NCI-H524 treated with DMSO at 0.1 percent for 48 hours (cell line): ENCODE results near the gene AP4E1.
A peak's percentile ranks its signal among the peaks of the same experiment; 100 is the strongest.
"Not testable (repeated sequence)": the region's sequence is repeated elsewhere in the genome, so short reads cannot be mapped to it uniquely, and the experiment has no call there.

Experiments
- DNase-seq: peaks from one replicate; lab custom pipeline; 2025; lab: John Stamatoyannopoulos, UW

The AP4E1 gene

DNA sequence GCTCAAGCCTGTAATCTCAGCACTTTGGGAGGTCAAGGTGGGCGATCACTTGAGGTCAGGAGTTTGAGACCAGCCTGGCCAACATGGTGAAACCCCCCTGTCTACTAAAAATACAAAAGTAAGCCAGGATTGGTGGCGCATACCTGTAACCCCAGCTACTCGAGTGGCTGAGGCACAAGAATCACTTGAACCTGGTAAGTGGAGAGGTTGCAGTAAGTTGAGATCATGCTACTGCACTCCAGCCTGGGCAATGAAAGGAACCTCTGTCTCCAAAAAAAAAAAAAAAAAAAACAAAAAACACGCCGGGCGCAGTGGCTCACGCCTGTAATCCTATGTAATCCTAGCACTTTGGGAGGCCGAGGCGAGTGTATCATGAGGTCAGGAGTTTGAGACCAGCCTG lies 18.9 kb upstream of the AP4E1 start:
- no peak for DNase-seq

- DNase-seq: no peak
These were observed 17.7 kb upstream of the AP4E1 start for GRCh38 chr15:50890751-50891150.

- DNase-seq: no peak
These were observed 17.3 kb upstream of the AP4E1 start for GRCh38 chr15:50891159-50891558.

DNA sequence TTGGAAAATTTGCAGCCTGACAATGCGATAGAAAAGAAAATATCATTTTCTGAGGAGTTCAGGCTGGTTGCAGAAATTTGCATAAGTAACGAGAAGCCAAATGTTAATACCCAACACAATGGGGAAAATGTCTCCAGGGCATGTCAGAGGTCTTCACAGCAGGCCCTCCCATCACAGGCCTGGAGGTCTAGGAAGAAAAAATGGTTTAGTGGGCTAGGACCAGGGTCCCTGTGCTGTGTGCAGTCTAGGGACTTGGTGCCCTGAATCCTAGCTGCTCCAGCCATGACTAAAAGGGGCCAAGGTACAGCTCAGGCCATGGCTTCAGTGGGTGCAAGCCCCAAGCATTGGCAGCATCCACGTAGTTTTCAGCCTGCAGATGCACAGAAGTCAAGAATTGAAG lies 14.5 kb upstream of the AP4E1 start:
- no peak for DNase-seq

GRCh38 chr15:50901390-50901789 lies 7.1 kb upstream of the AP4E1 start:
- not testable (repeated sequence) for DNase-seq

- DNase-seq: no peak
These were observed 4.3 kb upstream of the AP4E1 start for GRCh38 chr15:50904211-50904610.

DNA sequence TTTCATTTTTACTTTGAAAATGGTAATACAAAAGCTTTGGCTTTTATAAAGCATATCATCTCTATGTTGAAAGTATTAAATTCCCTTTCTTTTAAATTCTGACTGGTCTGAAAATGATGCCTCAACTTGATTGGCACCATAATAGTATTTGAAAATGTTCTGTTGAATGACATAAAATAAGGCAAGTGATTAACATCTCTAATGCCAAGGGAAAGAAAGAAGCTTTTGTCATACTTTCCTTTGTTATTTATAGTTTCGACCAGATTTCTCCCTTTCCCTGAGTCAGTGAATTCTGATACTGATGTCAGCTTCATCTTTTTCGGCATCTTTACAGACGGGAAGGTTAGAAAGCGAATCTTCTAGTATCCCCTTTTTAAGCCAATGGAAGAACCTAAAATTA lies 3.4 kb upstream of the AP4E1 start:
- DNase-seq: no peak

DNA sequence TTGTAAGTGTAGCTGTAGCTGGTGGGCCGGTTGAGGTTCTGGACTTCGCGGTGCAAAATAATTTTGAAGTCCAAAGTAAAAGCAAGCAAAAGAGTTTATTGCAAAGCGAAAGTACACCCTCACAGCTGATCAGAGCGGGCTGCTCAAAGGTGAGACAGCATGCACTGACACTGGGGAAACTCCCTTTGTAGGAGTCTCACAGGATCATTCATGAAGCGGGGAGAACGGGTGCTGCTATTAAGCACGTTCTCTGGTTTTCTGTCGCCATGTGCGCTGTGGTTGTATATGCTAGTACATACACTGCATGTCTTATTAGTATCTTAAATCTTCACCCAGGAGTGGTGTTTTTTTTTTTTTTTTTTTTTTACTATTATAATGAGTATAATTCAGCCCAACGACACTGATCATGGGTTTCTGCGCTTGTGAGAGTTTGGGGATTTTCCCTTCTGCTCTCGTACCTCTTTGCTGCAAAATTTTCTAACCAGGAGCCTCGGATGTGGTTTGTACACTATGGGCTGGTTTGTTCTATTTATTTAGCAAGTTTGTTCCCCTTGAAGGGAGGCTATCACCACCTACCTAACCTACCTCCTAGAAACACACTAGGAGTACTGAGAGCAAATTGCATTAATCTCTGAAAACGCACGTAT lies 1.4 kb upstream of the AP4E1 start:
- DNase-seq: no peak

- DNase-seq: no peak
These were observed 778 bp upstream of the AP4E1 start for GRCh38 chr15:50907601-50908208.

- no peak for DNase-seq
These were observed 481 bp downstream of the AP4E1 start for GRCh38 chr15:50909010-50909317.

DNA sequence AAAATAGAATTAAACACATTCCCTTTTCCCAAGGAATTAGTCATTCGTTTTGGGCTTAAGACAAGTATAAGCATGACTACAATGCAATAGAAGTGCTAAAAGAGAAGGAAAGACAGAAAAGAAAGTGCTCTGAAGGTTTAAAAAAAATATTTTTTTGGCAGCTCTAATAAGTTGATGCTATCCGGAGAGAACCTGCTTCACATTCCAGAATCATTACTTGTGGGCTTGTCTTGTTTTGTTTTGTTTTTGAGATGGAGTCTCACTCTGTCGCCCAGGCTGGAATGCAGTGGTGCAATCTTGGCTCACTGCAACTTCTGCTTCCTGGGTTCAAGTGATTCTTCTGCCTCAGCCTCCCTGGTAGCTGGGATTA lies 1.9 kb downstream of the AP4E1 start:
- not testable (repeated sequence) for DNase-seq

DNA sequence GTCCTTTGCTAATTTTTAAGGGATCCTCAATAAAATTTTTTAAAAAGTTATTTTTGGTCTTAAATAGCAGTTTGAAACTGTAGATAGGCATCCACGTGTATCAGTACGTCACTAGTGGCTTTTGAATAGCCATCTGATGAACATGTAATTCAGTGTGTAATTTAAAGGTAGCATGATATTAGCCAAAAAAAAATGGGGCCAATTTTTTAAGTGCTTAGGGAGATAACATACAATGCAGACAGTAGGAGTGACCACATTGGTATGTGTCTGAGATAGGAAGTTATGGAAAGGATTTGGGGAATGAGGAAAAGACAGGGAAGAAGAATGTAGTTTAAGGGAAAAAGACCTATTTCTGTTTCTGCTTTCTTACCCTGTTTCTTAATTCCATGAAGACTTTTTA lies 2.5 kb downstream of the AP4E1 start:
- no peak for DNase-seq

DNA sequence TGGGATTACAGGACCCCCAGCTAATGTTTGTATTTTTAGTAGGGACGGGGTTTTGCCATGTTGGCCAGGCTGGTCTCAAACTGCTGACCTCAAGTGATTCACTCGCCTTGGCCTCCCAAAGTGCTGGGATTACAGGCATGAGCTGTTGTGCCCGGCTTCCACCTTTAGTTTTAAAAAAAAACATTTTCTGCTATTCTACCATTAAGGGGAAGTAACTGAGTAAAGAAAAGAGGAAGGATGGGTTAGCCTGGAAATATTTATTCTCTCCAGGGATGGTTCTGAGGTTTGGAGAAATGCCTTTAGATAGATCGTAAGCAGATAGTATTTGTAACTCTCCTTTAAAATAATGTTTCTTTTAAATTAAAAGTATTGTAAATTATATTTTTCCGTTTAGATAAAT lies 3.1 kb downstream of the AP4E1 start:
- no peak for DNase-seq

GRCh38 chr15:50916400-50916799 lies 7.9 kb downstream of the AP4E1 start:
- DNase-seq: peak; percentile 6

GRCh38 chr15:50919359-50919758 lies 10.9 kb downstream of the AP4E1 start:
- DNase-seq: not testable (repeated sequence)

DNA sequence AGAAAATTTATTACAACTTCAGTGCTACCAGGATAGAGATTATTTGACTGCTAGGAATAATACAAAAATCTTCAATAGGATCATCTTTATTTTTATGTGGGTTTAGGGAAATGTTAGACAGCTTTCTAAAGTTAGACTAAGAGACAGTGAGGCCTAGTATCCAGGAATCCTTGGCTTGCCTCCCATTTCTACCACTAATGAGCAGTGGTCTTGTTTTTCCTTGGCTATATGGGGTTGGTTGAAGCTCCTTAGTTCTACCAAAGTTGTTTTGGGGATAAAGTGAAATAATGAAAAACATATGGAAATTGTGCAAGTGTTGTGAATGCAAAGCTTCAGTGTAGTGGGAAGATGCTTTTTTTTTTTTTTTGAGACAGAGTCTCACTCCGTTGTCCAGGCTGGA lies 16.8 kb downstream of the AP4E1 start:
- DNase-seq: no peak

DNA sequence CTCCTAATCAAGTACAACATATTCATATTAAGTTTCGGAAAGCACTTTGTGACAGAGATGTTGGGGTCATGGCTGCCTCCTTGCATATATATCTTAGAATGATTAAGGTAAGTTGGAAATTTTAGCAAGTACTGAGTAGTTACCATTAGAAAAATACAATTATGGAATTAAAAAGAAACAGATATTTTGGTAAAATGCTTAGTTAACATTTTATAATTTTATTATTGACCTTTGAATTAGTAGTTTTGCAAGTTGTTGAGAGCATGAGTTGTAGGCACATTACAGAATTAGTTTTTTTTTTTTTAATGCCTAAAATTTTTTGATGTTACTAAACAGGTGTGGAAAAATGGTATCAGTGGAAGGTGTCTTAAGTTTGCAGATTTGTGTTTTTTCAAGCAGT lies 20.6 kb downstream of the AP4E1 start:
- DNase-seq: no peak

DNA sequence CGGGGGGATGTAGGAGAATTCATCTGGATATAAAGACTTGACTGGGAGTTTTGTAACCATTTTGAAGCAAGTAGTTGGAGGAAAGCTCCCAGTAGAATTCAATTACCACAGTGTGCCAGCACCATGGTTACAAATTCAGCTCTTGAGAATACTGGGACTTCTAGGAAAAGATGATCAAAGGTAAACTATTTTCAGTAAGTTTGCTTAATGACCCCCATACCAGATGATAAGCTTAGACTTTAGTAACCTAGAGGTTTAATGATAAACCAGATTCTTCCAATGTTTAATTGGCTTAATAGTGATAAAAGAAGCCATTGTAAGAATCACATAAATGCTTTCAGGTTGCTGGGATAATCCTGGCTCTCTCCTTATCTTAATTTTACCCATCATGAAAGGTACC lies 22.3 kb downstream of the AP4E1 start:
- DNase-seq: no peak

- DNase-seq: no peak
These were observed 24.9 kb downstream of the AP4E1 start for GRCh38 chr15:50933341-50933740.

- DNase-seq: no peak
These were observed 30.0 kb downstream of the AP4E1 start for GRCh38 chr15:50938525-50938924.

- no peak for DNase-seq
These were observed 31.4 kb downstream of the AP4E1 start for GRCh38 chr15:50939911-50940310.

DNA sequence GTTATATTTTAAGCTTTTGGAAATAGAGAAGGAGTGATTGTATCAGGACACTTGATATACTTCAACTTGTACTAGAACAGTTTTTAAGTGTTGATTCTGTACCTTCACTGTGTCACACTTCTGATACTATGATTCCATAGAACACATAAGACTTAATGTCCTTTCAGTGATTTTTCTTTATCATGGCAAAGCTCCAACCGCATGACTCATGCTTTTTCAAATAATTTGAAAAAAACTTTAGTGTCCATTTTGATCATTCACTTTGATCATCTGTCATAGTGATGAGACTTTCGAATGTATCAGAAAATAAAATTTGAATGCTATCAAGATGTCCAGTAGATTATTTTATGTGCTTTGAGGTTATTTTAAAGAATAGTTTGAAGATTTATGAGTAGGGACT lies 32.0 kb downstream of the AP4E1 start:
- DNase-seq: no peak

GRCh38 chr15:50943638-50944037 lies 35.2 kb downstream of the AP4E1 start:
- DNase-seq: no peak

GRCh38 chr15:50944672-50945071 lies 36.2 kb downstream of the AP4E1 start:
- DNase-seq: no peak

- no peak for DNase-seq
These were observed 37.2 kb downstream of the AP4E1 start for GRCh38 chr15:50945725-50946124.
